HG03442 (cell line): ENCODE measurements around the gene DNMT3B.

Source experiments
- ATAC-seq: cut with Tn5 transposase; IDR thresholded peaks from one replicate; pipeline ENCODE4 v1.9.1; 2021; ENCODE audit warnings: mild to moderate bottlenecking, moderate library complexity; ENCODE audit not compliant: unreplicated experiment

The DNMT3B gene

DNA sequence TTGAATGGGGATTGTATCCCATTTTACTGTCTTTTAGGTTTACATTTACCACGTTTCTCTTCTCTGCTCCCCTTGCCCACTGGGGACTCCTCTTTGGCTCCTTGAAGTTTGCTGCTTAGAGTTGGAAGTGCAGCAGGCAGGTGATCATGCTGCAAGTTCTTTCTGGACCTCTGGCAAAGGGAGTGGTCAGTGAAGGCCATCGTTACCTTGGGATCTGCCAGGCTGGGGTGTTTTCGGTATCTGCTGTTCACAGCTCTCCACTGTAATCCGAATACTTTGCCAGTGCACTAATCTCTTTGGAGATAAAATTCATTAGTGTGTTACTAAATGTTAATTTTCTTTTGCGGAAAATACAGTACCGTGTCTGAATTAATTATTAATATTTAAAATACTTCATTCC is 87.4 kb downstream of the DNMT3B start:
- ATAC-seq: no peak

DNA sequence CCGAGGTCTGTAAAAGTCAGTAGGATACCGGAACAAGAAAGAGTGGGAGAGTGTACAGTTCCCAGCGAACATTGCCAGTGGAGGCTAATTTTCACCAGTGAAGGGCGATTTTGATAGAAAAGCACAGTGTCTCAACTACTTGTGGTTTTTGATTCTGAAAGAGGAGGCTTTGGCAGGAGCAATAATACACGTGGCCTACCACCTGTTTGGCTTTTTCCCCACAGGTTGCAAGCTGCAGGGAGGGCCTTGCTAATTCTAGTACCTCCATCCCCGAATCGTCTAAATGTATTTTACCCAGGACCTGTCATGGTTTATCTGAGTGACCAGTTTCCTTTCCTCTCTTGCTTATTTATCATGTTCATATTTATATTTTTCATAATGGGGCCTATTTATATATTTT is 93.2 kb downstream of the DNMT3B start:
- ATAC-seq: no peak

GRCh38 chr20:32858189-32858588 is 96.0 kb downstream of the DNMT3B start:
- ATAC-seq: no peak
